HepG2 (cell line): Measurements from ENCODE around the gene CEP135. TPM values are rescaled to one million over a fixed set of nuclear protein-coding genes. Genes with fewer than 3 reads are reported as not detected.

ENCODE experiments used
- ELF3 ChIP-seq: IDR thresholded peaks from 2 replicates; pipeline ENCODE4 v1.6.1; 2016; ENCODE audit warnings: missing genetic modification reagents, missing compliant biosample characterization
- FOXJ3 ChIP-seq: sonication (generic); formaldehyde crosslinking; IDR thresholded peaks from 2 replicates; pipeline ENCODE4 v1.4.0; 2020; ENCODE audit warnings: missing genetic modification reagents, mild to moderate bottlenecking, borderline replicate concordance
- JUND ChIP-seq: sonication (generic); formaldehyde crosslinking; IDR thresholded peaks from 2 replicates; pipeline ENCODE4 v1.8.0; 2022; ENCODE audit warnings: mild to moderate bottlenecking, missing genetic modification reagents
- LCORL ChIP-seq, 2 experiments: fragments of 450-650 bp in 1 of 2; sonication (generic) in 1 of 2; formaldehyde crosslinking in 1 of 2; IDR thresholded peaks; 2 replicates each; pipeline versions ENCODE4 v1.5.0 to v1.6.1; 2017 to 2020; ENCODE audit warnings: antibody characterized with exemption in 1 of 2, missing genetic modification reagents in 1 of 2
- MTA3 ChIP-seq: sonication (generic); formaldehyde crosslinking; IDR thresholded peaks from 2 replicates; pipeline ENCODE4 v1.4.0; 2020; ENCODE audit warnings: missing genetic modification reagents
- ZMAT3 ChIP-seq: sonication (generic); formaldehyde crosslinking; conservative IDR thresholded peaks from 2 replicates; pipeline ENCODE4 v1.7.0; 2021; ENCODE audit warnings: missing genetic modification reagents
- ZNF160 ChIP-seq: sonication (generic); formaldehyde crosslinking; IDR thresholded peaks from 2 replicates; pipeline ENCODE4 v1.8.0; 2022; ENCODE audit warnings: mild to moderate bottlenecking, inconsistent platforms, missing genetic modification reagents
- ZNF317 ChIP-seq: sonication (generic); formaldehyde crosslinking; IDR thresholded peaks from 2 replicates; pipeline ENCODE4 v1.5.0; 2020; ENCODE audit warnings: mild to moderate bottlenecking, missing genetic modification reagents
- ZNF660 ChIP-seq: sonication (generic); formaldehyde crosslinking; IDR thresholded peaks from 2 replicates; pipeline ENCODE4 v1.5.1; 2020; ENCODE audit warnings: mild to moderate bottlenecking, low read depth, missing genetic modification reagents, borderline replicate concordance
- polyA plus RNA-seq, 8 experiments: library from polyadenylated mRNA; depleted of rRNA in 3 of 8; stranded (reverse) in 7 of 8; unstranded in 1 of 8; fragments of >200 nt; fragmentation: Illumina TruSeq in 4 of 8; extraction: Trizol in 4 of 8; gene quantifications; 2 replicates each; pipeline versions ENCODE4 v1.2.1 to v1.2.3, GENCODE V29; 2011 to 2016; ENCODE audit warnings: low read depth in 4 of 8, missing spikeins in 1 of 8, mixed read lengths in 1 of 8; ENCODE audit not compliant: insufficient read depth in 1 of 8
- total RNA-seq, 5 experiments: library from RNA; depleted of rRNA; stranded (reverse); fragments of >200 nt; fragmentation: Illumina TruSeq; extraction: Trizol; gene quantifications; 2 replicates each; pipeline ENCODE4 v1.2.3, GENCODE V29; 2016; ENCODE audit warnings: low read depth in 1 of 5
- TF ChIP-seq, protein P1 (sequence below), 2 experiments: sonication (generic) in 1 of 2; formaldehyde crosslinking in 1 of 2; IDR thresholded peaks; 2 replicates each; pipeline versions ENCODE4 v1.6.1 to v1.9.0; 2014 to 2022; ENCODE audit warnings: antibody characterized with exemption in 1 of 2, borderline replicate concordance in 1 of 2, inconsistent platforms in 1 of 2, low read depth in 1 of 2, missing genetic modification reagents in 1 of 2
- TF ChIP-seq, protein P2 (sequence below): sonication (generic); formaldehyde crosslinking; IDR thresholded peaks from 2 replicates; pipeline ENCODE4 v1.4.0; 2020; ENCODE audit warnings: missing genetic modification reagents
- TF ChIP-seq, protein P3 (sequence below): sonication (generic); formaldehyde crosslinking; IDR thresholded peaks from 2 replicates; pipeline ENCODE4 v1.5.1; 2020; ENCODE audit warnings: missing genetic modification reagents, mild to moderate bottlenecking, borderline replicate concordance
- TF ChIP-seq, protein P4 (sequence below): sonication (generic); formaldehyde crosslinking; IDR thresholded peaks from 2 replicates; pipeline ENCODE4 v1.8.0; 2022; ENCODE audit warnings: mild to moderate bottlenecking, missing genetic modification reagents, borderline replicate concordance
- TF ChIP-seq, protein P5 (sequence below): sonication (generic); formaldehyde crosslinking; IDR thresholded peaks from 2 replicates; pipeline ENCODE4 v1.4.0; 2020; ENCODE audit warnings: missing genetic modification reagents

CEP135 gene
- total and polyA plus RNA-seq, 2 of the 13 experiments (the other 11 are each of a cell fraction or from before 2014, with no cell fraction given) = 1.7 to 8.8 TPM

DNA sequence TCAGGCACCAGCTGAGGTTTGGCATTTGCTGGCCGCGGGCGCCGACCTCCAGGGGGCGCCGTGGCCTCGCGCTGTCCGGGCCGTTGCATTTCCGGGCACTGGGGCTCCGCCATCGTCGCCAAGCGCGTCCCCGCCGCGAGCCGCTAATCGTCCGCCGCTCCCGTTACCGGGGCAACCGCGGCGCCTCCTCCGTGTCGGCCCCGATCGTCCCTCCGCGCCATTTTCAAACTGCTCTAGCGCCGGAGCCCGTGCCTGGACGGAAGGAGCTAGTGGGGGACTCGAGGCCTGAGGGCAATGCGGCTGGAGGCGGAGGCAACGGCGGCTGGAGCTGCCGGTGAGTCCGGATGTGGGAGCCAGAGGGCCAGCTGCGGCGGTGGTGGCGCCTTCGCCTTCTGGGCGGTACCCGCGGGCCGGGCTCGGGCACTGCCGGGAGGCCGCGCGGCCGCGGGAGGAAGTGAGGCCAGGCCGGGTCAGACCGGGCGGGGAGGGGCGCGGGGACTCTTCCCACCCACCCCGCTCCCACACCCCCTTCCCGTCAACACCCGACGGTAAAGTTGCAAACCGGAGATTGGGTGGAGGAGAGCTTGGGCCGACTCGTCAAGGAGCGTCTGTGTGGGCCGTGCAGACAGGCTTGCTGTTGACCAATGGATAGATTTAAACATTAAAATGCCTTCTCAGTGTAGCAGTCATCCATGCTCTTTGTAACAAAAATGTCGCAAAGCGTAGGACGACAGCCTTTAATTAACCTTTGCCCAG, at the start of gene CEP135 (continued):
- TF ChIP-seq, protein P1, sequence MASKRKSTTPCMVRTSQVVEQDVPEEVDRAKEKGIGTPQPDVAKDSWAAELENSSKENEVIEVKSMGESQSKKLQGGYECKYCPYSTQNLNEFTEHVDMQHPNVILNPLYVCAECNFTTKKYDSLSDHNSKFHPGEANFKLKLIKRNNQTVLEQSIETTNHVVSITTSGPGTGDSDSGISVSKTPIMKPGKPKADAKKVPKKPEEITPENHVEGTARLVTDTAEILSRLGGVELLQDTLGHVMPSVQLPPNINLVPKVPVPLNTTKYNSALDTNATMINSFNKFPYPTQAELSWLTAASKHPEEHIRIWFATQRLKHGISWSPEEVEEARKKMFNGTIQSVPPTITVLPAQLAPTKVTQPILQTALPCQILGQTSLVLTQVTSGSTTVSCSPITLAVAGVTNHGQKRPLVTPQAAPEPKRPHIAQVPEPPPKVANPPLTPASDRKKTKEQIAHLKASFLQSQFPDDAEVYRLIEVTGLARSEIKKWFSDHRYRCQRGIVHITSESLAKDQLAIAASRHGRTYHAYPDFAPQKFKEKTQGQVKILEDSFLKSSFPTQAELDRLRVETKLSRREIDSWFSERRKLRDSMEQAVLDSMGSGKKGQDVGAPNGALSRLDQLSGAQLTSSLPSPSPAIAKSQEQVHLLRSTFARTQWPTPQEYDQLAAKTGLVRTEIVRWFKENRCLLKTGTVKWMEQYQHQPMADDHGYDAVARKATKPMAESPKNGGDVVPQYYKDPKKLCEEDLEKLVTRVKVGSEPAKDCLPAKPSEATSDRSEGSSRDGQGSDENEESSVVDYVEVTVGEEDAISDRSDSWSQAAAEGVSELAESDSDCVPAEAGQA (IDR thresholded peaks at IDR 0.05; ENCODE audit: low read depth) = peak; percentile 83
- TF ChIP-seq, protein P1 (CRISPR knock-in tag; IDR thresholded peaks at IDR 0.05; ENCODE audit: borderline replicate concordance) = peak; percentile 60; the same call in 1 of the 2 replicates
- TF ChIP-seq ZNF317 (CRISPR knock-in tag) (0 out of 2 replicates have a peak, but pooled peaks have one; percentile 67), ZMAT3 (CRISPR knock-in tag) (peak; percentile 85; the same call in 1 of the 2 replicates), ZNF660 (CRISPR knock-in tag) (no peak), MTA3 (no peak), JUND (CRISPR knock-in tag) (no peak), FOXJ3 (CRISPR knock-in tag) (no peak), ZNF160 (no peak; the same call in 1 of the 2 replicates), ELF3 (CRISPR knock-in tag) (peak; percentile 86), LCORL (IDR thresholded peaks at IDR 0.05) (no peak), LCORL (CRISPR knock-in tag; IDR thresholded peaks at IDR 0.05) (peak; percentile 88)
- TF ChIP-seq, protein P2, sequence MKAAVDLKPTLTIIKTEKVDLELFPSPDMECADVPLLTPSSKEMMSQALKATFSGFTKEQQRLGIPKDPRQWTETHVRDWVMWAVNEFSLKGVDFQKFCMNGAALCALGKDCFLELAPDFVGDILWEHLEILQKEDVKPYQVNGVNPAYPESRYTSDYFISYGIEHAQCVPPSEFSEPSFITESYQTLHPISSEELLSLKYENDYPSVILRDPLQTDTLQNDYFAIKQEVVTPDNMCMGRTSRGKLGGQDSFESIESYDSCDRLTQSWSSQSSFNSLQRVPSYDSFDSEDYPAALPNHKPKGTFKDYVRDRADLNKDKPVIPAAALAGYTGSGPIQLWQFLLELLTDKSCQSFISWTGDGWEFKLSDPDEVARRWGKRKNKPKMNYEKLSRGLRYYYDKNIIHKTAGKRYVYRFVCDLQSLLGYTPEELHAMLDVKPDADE (CRISPR knock-in tag) = no peak
- TF ChIP-seq, protein P3, sequence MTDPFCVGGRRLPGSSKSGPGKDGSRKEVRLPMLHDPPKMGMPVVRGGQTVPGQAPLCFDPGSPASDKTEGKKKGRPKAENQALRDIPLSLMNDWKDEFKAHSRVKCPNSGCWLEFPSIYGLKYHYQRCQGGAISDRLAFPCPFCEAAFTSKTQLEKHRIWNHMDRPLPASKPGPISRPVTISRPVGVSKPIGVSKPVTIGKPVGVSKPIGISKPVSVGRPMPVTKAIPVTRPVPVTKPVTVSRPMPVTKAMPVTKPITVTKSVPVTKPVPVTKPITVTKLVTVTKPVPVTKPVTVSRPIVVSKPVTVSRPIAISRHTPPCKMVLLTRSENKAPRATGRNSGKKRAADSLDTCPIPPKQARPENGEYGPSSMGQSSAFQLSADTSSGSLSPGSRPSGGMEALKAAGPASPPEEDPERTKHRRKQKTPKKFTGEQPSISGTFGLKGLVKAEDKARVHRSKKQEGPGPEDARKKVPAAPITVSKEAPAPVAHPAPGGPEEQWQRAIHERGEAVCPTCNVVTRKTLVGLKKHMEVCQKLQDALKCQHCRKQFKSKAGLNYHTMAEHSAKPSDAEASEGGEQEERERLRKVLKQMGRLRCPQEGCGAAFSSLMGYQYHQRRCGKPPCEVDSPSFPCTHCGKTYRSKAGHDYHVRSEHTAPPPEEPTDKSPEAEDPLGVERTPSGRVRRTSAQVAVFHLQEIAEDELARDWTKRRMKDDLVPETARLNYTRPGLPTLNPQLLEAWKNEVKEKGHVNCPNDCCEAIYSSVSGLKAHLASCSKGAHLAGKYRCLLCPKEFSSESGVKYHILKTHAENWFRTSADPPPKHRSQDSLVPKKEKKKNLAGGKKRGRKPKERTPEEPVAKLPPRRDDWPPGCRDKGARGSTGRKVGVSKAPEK (CRISPR knock-in tag) = no peak
- TF ChIP-seq, protein P4, sequence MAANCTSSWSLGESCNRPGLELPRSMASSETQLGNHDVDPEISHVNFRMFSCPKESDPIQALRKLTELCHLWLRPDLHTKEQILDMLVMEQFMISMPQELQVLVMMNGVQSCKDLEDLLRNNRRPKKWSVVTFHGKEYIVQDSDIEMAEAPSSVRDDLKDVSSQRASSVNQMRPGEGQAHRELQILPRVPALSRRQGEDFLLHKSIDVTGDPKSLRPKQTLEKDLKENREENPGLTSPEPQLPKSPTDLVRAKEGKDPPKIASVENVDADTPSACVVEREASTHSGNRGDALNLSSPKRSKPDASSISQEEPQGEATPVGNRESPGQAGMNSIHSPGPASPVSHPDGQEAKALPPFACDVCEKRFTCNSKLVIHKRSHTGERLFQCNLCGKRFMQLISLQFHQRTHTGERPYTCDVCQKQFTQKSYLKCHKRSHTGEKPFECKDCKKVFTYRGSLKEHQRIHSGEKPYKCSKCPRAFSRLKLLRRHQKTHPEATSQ = peak; percentile 75; the same call in 1 of the 2 replicates
- TF ChIP-seq, protein P5, sequence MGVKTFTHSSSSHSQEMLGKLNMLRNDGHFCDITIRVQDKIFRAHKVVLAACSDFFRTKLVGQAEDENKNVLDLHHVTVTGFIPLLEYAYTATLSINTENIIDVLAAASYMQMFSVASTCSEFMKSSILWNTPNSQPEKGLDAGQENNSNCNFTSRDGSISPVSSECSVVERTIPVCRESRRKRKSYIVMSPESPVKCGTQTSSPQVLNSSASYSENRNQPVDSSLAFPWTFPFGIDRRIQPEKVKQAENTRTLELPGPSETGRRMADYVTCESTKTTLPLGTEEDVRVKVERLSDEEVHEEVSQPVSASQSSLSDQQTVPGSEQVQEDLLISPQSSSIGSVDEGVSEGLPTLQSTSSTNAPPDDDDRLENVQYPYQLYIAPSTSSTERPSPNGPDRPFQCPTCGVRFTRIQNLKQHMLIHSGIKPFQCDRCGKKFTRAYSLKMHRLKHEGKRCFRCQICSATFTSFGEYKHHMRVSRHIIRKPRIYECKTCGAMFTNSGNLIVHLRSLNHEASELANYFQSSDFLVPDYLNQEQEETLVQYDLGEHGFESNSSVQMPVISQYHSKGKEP (CRISPR knock-in tag) = no peak
